Superior temporal gyrus (tissue), 1 donor: ENCODE measurements around the gene NCAM1.
A peak's percentile ranks its signal among the peaks of the same experiment; 100 is the strongest.
"Not testable (repeated sequence)": the region's sequence is repeated elsewhere in the genome, so short reads cannot be mapped to it uniquely, and the experiment has no call there.

Source experiments
- DNase-seq: peaks from one replicate; pipeline ENCODE4 v3.0.0-alpha.2; 2016; ENCODE audit errors: extremely low spot score

The NCAM1 gene

GRCh38 chr11:113276466-113276865 is 315.2 kb downstream of the NCAM1 start:
- no peak for DNase-seq

DNA sequence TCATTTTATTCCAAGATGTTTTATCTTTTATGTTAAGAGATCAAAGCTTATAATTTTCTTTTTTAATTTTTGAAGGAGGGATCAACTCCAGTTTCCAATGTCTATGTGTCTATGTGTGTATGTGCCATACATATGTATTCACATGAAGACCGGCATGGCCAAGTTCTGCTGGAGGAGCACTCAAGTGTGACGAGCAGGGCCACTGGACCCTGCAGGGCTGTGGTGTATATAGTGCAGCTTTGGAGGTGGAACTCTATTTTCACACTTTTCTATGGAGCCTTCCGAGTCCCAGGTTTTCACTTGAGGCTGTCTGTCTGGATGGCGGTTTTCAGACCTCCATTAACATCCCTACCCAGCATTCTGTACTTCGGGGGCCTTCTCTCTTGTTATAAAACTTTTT is 316.7 kb downstream of the NCAM1 start:
- no peak for DNase-seq

- DNase-seq = no peak
Observed at GRCh38 chr11:113278481-113278880, 317.3 kb downstream of the NCAM1 start.

- peak; percentile 67 for DNase-seq
Observed at GRCh38 chr11:113278925-113279324, 317.7 kb downstream of the NCAM1 start.

- no peak for DNase-seq
Observed at GRCh38 chr11:113279591-113279990, 318.4 kb downstream of the NCAM1 start.

GRCh38 chr11:113281052-113281725 is 320.0 kb downstream of the NCAM1 start:
- DNase-seq = no peak

GRCh38 chr11:113282898-113283437 is 321.7 kb downstream of the NCAM1 start:
- no peak for DNase-seq

- DNase-seq = no peak
Observed at GRCh38 chr11:113283881-113284280, 322.7 kb downstream of the NCAM1 start.

DNA sequence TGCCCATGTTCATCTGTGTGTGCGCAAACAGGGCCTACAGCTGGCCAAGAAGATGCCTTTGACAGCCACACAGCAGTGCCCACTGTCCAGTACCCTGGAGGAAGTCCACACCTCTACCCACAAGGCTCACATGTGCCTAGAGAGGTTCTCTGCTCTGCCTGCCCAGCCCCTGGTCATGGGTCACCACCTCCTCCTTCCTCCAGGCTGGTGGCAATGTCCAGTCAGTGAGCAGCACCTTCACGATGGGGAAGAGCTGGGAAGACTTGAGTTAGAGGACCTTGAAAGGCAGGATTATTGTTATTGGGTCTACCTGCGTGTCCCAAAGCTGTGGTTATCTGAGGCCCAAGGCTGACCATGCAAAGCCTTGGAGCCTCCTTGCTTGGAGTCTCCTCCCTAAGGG is 324.8 kb downstream of the NCAM1 start:
- DNase-seq = no peak

DNA sequence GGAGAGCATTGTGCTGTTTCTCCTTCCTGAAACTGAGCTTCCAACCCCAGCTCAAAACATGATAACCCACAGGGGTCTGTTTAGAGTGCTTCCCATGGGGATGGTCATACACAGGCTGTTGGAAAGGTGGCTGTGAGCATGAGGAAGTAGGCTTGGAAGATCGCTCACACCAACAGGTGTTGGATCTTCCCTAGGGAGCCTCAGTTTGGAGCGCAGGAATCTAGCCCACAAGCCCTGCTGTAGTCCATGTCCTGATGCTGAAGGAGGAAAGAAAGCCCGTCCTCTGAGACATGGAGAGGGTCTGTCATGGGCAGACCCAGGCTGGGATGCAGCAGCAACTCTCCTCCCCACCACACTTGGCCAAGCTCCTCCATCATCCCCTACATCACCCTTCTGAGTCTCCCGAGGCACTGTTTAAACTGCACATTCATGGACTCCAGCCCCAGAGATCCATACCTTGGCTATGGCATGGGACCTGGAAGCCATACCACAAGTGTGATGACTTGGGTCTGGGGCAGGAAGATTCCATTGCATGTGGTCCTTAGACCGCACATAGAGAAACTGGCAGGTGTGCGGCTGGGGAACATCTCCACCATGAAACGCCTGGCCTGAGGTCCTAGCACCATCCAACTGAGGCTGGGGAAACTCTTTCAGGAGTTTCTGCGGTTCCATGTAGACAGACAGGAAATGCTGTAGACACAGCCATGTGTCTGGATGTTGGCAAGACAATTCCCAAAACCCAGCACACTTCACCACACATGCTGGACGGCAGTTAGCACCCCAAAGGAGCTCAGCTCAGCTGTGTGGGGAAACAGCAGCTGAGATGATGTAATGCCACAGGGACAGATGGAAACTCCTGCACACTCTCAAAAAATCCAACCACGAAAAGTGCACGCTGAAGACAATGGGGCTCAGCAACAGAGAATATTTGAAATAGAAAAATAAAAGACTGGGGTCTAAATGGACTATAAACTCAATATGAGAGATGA is 325.6 kb downstream of the NCAM1 start:
- DNase-seq = peak; percentile 55

DNA sequence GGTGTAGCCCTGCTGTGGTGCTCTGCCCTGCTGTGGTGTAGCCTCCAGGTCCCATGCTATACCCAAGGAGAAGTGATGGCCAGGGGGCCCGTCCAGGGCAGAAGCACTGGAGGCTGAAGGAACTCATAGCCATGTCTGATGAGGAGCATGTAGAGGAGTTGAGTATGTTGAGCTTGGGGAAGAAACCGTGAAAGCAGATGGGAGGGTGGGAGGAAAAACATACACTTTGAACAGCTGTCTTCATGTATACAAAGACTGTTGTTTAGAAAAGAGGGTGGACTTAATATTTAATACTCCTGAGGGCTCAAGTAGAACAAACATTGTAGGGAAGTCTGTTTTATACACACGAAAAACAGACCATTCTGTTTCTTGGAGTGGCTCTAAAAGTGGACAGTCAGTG is 326.6 kb downstream of the NCAM1 start:
- no peak for DNase-seq

DNA sequence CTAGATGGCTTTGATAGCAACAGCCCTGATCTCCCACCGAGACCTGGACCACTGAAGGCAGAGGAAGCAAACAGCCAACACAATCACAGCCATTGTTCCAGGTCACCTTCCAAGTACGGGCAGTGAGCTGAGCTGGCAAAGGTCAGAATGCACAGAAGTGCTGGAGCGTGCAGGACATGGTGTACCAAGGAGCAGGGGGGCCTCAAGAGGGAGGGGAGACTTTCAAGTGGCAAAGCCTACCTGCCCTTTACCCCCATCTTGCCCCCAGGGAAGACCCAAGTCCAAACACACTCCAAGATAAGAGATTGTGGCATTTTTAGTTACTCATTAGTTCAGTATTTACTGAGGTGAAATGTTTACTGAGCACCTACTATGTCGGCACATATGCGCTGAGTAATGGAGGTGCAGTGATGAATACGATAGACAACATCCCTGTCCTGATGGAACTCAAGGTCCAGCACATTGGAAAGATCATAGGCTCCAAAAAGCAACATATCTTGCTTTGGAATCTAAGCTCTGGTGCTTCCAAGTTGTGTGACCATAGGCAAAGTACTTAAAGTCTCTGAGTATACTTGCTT is 327.2 kb downstream of the NCAM1 start:
- DNase-seq = no peak

- peak; percentile 87 for DNase-seq
Observed at GRCh38 chr11:113289431-113290187, 328.4 kb downstream of the NCAM1 start.

DNA sequence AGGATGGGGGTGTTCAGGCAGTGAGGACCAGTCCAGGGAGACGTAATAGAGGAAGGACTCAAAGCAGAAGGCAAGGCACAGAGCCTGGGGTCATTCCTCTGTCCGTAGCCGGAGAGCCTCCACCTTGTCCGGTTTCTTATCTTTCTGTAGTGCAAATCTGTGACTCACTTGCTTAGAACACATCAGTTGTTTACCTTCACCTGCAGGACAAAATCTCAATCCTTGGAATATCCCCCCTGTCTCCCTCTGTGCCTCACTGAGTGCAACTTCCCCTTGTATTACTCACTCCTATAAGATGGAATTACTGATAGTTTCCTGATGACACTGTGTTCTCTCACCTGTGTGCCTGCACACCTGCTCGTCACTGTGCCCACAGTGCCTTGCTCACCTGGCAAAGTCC is 332.7 kb downstream of the NCAM1 start:
- DNase-seq = no peak

DNA sequence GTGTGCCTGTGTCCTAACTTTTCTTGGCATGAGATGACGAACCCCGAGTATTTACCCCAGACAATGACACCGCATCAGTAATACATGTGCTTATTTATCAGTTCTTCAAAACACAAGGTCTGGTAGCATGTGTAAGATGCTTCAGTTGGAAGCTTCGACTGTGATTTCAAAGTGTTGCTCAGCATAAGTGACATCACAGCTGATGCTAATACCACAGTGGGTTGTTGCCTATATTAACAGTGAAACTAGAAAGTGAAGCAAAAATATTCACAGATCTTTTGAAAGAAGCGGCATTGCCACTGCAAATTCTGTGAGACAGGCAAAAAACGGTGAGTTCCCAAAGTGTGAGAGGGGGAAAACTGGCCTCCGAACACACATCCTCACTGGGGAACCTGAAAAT is 334.8 kb downstream of the NCAM1 start:
- DNase-seq = no peak

DNA sequence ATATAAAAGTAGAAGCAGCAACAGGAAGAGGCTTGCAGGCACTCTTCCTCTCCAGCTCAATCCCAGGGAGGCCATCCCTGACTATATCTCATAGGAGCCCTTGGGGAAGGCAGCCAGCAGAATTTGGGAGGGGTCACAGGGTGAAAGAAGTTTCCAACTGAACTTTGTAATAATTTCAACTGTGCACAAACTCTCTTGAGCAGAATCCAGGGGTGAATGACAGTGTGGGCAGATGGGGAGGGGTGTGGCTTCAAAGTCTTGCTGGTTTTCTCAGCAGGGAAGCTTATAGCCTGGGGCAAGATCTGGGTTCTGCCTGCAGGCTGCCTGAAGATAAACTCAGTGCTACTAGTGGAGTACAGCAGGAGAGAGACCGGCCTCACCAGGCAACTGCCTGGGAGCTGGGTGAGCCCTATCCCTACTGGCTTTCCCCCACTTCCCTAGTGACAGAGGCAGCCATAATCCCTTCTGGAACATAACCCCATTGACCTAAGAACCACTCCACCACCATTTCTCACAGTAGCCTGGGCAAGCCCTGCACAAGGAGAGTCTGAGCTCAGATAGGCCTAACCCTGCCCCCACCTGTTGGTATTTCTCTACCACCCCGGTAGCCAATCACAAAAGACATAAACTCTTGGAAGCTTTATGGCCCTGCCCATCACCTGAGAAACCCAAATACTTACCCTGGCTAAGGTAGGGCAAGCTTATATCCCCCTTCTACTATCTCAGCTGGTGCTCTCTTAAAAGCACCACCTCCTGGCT is 335.4 kb downstream of the NCAM1 start:
- no peak for DNase-seq

DNA sequence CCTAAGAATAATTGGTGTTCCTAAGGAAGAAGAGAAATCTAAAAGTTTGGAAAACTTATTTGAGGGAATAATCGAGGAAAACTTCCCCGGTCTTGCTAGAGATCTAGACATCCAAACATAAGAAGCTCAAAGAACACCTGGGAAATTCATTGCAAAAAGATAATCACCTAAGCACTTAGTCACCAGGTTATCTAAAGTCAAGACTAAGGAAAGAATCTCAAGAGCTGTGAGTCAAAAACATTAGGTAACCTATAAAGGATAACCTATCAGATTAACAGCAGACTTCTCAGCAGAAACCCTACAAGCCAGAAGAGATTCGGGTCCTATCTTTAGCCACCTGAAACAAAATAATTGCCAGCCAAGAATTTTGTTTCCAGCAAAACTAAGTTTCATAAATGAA is 337.3 kb downstream of the NCAM1 start:
- not testable (repeated sequence) for DNase-seq

- no peak for DNase-seq
Observed at GRCh38 chr11:113304916-113305315, 343.7 kb downstream of the NCAM1 start.

- peak; percentile 91 for DNase-seq
Observed at GRCh38 chr11:113305440-113306336, 344.5 kb downstream of the NCAM1 start.

GRCh38 chr11:113308601-113309000 is 347.4 kb downstream of the NCAM1 start:
- DNase-seq = no peak
